Stimulated activated CD4-positive, alpha-beta T cell treated with anti-CD3 and anti-CD28 coated beads, Interleukin-15, amount 100 ng/mL, for 1 hour (primary cell): Measurements from ENCODE around the gene GRB10.

Experiments
- DNase-seq, 2 donors: peaks; one replicate each; pipeline ENCODE4 v3.0.0-alpha.2; 2020; ENCODE audit warnings: low read depth in 1 of 2, low spot score in 1 of 2

The GRB10 gene

DNA sequence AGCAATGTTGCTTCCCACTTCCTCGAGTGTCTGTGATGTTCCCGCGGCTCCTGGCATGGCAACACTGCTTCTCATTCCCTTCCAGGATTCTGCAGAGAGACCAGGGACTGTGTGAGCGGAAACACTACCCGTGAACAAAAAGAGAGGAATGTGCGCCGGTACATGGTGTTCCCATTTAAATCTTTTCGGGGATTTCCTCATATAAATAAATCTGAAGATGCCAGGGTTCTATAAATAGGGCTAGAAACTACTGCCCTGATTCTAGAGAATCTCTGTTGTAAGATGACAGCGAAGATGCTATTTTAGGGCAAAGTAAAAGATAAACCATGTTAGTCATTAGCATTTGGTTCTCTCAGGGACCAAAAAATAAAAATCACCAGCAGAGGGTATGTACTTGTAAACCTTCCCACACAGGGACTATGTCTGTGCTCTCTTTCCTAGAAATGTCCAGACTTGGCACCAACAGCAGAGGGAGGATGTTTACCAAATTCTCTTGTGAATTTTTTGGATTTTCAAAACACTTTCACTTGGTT, 125.3 kb downstream of the GRB10 start:
- DNase-seq: no peak

GRCh38 chr7:50656141-50656895, 126.4 kb downstream of the GRB10 start:
- DNase-seq: no peak

GRCh38 chr7:50655490-50655889, 127.2 kb downstream of the GRB10 start:
- no peak for DNase-seq

GRCh38 chr7:50655020-50655419, 127.7 kb downstream of the GRB10 start:
- DNase-seq: no peak

DNA sequence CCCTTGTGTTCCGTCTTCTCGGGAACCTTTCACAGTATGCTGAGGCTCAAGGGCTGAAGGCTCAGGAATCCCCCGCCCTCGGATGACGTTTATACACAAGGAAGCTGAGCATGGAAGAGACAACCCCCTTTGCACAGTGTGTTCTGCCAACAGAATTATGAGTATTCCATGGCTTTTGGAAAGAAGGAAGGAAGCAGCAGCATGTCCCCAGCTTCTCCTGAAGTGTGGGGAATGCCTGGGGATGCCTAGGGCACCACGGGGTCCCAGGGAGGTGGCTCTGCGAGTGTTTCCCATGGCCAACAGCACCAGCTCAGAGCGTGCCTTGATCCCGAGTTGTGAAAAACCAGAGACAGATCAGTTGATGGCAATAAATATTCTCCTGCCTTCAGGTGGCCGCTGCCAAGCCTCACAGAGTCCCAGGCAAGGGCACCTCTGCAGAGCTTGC, 128.7 kb downstream of the GRB10 start:
- no peak for DNase-seq

DNA sequence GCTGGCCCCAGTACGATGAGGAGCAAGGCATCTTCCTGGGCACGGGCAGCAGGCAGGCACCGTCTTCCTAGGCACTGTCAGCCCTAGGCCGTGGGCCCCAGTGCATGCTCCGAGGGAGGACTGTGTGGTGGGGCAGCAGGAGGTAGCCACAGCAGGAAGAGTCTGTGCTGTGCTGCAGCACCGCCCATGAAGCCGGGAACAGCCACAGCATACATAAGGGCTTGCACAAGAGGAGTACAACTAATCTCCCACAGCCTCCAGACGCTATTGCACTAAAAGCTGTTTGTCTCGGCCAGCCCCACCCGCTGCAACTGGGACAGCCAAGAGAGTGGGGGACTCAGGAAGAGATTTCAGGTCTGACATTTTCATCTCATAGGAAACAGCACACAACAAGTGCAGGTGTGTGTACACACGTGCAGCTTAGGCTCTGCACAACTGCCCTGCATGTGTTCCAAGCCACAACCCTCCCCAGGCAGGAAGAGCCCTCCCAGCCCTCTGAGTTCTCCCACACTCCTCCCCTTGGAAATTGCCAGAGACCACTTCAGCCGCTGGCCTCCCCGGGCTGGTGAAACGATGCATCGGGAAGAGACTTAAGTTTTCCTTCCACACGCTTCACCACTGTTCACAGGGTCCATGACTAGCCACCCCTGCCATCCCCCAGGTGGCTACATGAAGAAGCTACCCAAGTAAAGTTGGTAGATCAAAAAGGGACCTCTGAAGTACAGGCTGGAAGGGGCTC, 129.4 kb downstream of the GRB10 start:
- DNase-seq: no peak

GRCh38 chr7:50652400-50653125, 130.1 kb downstream of the GRB10 start:
- no peak for DNase-seq

GRCh38 chr7:50651271-50651989, 131.3 kb downstream of the GRB10 start:
- no peak for DNase-seq

- no peak for DNase-seq
Observed at GRCh38 chr7:50650057-50650664, 132.5 kb downstream of the GRB10 start.

- DNase-seq: no peak
Observed at GRCh38 chr7:50649259-50649885, 133.3 kb downstream of the GRB10 start.

GRCh38 chr7:50648570-50649169, 134.0 kb downstream of the GRB10 start:
- DNase-seq: no peak

- no peak for DNase-seq
Observed at GRCh38 chr7:50648076-50648475, 134.6 kb downstream of the GRB10 start.

DNA sequence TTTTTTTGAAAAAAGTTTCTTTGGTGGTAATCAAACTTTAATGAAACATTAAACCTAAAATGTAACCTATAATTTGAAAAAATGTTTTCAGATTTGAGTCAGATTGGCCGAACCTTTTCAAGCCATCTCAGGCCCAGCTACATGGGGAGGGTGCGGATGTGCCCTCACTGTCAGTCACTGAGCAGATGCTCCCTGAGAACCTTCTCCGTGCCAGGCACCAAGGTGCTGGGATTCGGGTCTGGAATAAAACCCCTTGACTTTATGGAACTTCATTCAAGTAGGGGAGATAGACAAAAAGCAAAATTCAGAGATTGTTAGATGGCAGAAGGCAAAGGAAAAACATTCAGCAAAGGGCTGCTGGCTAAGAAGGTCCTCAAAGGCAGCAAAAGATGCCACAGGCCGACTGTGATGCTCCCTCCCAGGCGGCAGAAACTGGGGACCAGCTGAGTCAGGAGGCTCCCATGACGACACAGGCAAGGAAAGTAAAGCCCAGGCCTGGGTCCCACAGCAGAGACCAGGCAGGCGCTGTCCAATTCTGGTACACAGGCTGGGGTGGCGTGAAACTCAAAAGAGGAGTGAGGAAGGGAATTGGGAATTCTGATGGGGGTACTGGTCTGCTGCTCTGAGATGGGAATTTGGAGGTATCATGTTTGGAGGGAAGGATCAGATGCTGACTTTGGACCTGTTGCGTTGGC, 135.3 kb downstream of the GRB10 start:
- no peak for DNase-seq

GRCh38 chr7:50646069-50646468, 136.6 kb downstream of the GRB10 start:
- no peak for DNase-seq

DNA sequence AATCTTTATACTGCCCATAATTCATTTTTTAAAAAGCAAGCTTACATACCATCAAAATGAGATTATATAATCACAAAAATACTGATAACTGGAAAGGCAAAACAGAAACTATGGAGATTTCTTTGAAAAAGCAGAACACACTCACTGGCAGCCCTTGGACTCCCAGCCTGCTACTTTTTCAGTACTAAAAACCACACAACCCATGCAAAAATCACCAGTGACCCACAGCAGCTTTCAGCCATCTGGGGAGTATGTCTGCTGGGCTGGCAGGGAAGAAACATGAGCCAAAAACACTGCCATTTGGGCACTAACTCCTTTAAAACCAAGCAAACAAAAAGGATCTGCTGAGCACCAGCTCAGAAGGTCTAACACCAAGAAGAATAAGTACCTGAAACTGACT, 137.5 kb downstream of the GRB10 start:
- no peak for DNase-seq

- DNase-seq: no peak
Observed at GRCh38 chr7:50644586-50644985, 138.1 kb downstream of the GRB10 start.

DNA sequence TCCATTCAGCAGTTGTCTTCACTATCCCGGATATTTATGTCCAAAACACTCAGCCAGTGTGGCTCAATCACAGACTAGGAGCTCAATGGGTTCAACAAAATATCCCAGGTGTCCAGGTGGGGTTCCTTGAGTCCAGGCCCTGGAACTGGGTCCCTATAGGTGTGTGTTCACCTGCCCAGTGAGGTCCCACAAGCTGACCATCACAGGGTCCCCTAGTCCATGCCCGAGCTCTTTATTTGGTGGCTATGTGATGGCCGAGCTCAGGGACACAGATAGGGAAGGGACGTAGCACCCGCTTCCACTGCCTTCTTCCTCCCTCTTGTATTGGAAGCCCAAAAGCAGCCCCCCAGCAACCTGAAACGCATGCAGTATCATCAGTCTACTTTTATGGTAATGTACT, 138.6 kb downstream of the GRB10 start:
- no peak for DNase-seq

DNA sequence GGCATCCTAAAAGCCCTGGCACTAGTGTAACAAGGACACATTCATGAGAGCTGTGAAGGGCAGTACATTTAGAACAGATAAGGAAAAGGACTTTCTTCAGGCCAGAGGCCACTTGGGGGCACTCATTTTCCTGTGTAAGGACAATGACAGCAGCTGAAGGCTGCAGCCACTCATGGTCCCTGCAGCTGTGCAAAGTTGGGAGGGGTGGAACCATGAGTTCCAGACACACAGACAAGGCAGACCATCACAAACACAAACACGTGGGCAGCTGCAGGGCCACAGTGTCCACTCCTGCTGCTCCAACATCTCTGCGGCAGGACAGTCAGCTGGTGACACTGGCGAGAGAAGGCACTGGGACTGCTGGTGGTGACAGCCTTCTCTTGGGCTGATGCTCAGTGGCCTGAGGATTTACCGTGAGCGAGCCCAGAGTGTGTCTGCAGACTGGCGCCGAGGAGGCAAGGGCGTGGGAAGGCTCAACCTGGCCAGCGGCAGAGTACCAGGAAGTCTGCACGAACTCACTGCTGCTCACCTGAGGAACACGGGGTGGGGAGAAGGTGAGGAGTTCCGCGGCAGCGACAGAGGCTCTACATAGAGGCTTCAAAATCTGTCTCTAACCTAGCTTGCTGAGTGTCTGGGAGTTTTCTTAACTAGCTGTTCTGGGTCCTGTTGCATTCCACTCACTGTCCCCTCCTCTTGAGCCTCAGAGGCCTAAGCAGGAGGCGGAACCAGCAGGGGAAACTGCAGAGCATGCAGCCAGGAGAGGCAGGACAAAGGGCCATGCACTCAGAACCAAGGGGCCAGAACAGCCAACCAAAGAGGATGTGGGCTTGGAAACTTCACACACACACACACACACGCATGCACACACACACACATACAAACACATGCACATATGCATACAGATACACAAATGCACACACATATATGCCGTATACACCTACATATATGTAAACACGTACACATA, 141.0 kb downstream of the GRB10 start:
- no peak for DNase-seq
